Neural progenitor cell (in vitro differentiated cells): ENCODE results near the gene EFNA2.

Experiments used
- CTCF ChIP-seq: fragments of 200-600 bp; sonication (generic); IDR thresholded peaks from 2 replicates; pipeline ENCODE4 v1.5.1; 2017; ENCODE audit warnings: antibody characterized with exemption, mild to moderate bottlenecking
- EZH2 ChIP-seq: fragments of 200-600 bp; sonication (generic); IDR thresholded peaks from 2 replicates; pipeline ENCODE4 v1.6.1; 2017; ENCODE audit warnings: antibody characterized with exemption, mild to moderate bottlenecking, moderate library complexity

GRCh38 chr19:1309977-1310852 lies 24.5 kb downstream of the EFNA2 start:
- TF ChIP-seq CTCF (no peak), EZH2 (no peak)
